A673 (cell line): ENCODE results near the gene MCF2L2. TPM values are rescaled to one million over a fixed set of nuclear protein-coding genes. Genes with fewer than 3 reads are reported as not detected.
"Not testable (repeated sequence)": the region's sequence is repeated elsewhere in the genome, so short reads cannot be mapped to it uniquely, and the experiment has no call there.

Experiments used
- BruUV-seq: library from RNA; stranded (reverse); fragments of 400-500 nt; replicated peaks from 2 replicates; lab custom pipeline; 2021; lab: Mats Ljungman, UMichigan
- CTCF ChIA-PET: fragments of 300-600 bp; sonication (Branson Sonifier 250); formaldehyde crosslinking; loops from one replicate; lab custom pipeline; 2022; ENCODE audit warnings: antibody characterized with exemption; lab: Charles Lee
- POLR2A ChIA-PET: fragments of 300-600 bp; sonication (Branson Sonifier 250); formaldehyde crosslinking; loops from one replicate; lab custom pipeline; 2022; ENCODE audit warnings: antibody characterized with exemption; ENCODE audit not compliant: low non-redundant PET; lab: Charles Lee
- DNase-seq: peaks from one replicate; pipeline ENCODE4 v3.0.0-alpha.2; 2015; ENCODE audit warnings: low spot score
- H3K27ac ChIP-seq: fragments of 200-600 bp; sonication (generic); 2 replicates; pipeline ENCODE4 v1.5.1; 2016; ENCODE audit warnings: mixed run types, low read depth, mild to moderate bottlenecking, mixed read lengths, antibody characterized with exemption, low read length; ENCODE audit not compliant: poor library complexity, severe bottlenecking
- H3K27me3 ChIP-seq: fragments of 200-600 bp; sonication (generic); replicated peaks from 2 replicates; pipeline ENCODE4 v1.6.1; 2017; ENCODE audit warnings: mixed run types, low read depth, mild to moderate bottlenecking, mixed read lengths, antibody characterized with exemption, low read length; ENCODE audit not compliant: insufficient read depth, poor library complexity
- H3K36me3 ChIP-seq: fragments of 200-600 bp; sonication (generic); 2 replicates; pipeline ENCODE4 v1.6.1; 2016; ENCODE audit warnings: mixed run types, mild to moderate bottlenecking, mixed read lengths, antibody characterized with exemption, low read length; ENCODE audit not compliant: insufficient read depth, poor library complexity, severe bottlenecking
- H3K4me1 ChIP-seq: fragments of 200-600 bp; sonication (generic); 2 replicates; pipeline ENCODE4 v1.6.1; 2017; ENCODE audit warnings: mixed run types, mild to moderate bottlenecking, mixed read lengths, antibody characterized with exemption, low read length; ENCODE audit not compliant: insufficient read depth, poor library complexity, severe bottlenecking
- H3K4me3 ChIP-seq: fragments of 200-600 bp; sonication (generic); 2 replicates; pipeline ENCODE4 v1.5.1; 2016; ENCODE audit warnings: low read depth, mixed run types, mild to moderate bottlenecking, mixed read lengths, low read length; ENCODE audit not compliant: poor library complexity, severe bottlenecking
- H3K9me3 ChIP-seq: fragments of 200-600 bp; sonication (generic); 2 replicates; pipeline ENCODE4 v1.6.1; 2016; ENCODE audit warnings: mixed run types, low read depth, mild to moderate bottlenecking, mixed read lengths, antibody characterized with exemption, low read length; ENCODE audit not compliant: poor library complexity, severe bottlenecking
- EZH2 ChIP-seq: fragments of 200-600 bp; sonication (generic); IDR thresholded peaks from 2 replicates; pipeline ENCODE4 v1.6.1; 2017; ENCODE audit warnings: borderline replicate concordance, low read depth, mild to moderate bottlenecking, mixed read lengths, antibody characterized with exemption, low read length; ENCODE audit not compliant: poor library complexity, severe bottlenecking
- intact Hi-C: fragments of 100-400 bp; cut with micrococcal nuclease; formaldehyde crosslinking; loops from one replicate; pipeline ENCODE4 v1.10.0; 2022; ENCODE audit not compliant: unreplicated experiment
- total RNA-seq: library from RNA; stranded (reverse); gene quantifications from 2 replicates; pipeline ENCODE4 v1.2.3, GENCODE V29; 2021
- TF ChIP-seq, protein P1 (sequence below): fragments of 300-800, 200-600 bp; sonication (generic); conservative IDR thresholded peaks from 2 replicates; pipeline ENCODE4 v1.5.1; 2017; ENCODE audit warnings: low read depth, mild to moderate bottlenecking, antibody characterized with exemption, low read length, moderate library complexity, mixed read lengths

MCF2L2 gene
- total RNA-seq, 1 experiment from 2014 or later, result not detected

DNA sequence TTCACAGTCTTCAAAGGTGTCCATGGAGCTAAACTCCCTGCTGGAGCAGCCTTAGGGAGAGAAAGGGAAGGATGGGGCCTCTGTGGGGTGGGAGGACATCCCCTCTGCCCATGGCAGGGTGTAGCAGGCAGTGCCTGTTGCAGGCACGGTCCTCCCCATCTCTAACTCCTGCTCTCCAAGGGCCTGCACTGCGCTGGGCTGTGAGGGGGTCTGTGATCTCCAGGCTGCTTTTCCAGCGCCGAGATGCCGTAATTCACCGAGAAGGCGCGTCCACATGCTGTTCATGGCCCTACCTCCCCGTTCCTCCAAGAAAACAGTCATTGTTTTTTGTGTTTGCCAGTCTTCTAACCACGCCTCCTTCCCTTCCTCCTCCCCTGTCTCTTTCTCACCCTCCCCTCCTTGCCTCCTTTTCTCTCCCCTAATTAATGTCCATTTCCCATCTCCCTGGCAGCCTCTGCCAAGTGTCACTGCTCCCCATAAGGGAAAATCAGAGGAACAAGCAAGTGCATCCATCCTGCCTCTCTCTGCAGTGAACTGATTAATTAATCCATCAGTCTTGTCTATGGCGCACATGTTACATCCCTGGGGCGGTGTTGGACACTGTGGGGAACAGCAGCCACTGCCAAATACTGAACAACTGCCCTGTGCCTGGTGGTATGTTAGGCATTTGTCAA, 248.2 kb downstream of the MCF2L2 start:
- Histone ChIP-seq H3K9me3 (no peaks in the 10 kb centered on the region), H3K27me3 (peaks cover 2% of the 10 kb centered on the region), H3K4me3 (no peak overlapping the region), H3K27ac (no peak overlapping the region), H3K36me3 (no peaks in the 10 kb centered on the region), H3K4me1 (peaks cover 3% of the 10 kb centered on the region)
- intact Hi-C loops, result loop anchor here (5.0 to 10.0 kb wide), 2 partner anchors 58 to 465 kb away; no protein-coding TSS in a partner anchor
- TF ChIP-seq EZH2, result no peak
- TF ChIP-seq, protein P1, sequence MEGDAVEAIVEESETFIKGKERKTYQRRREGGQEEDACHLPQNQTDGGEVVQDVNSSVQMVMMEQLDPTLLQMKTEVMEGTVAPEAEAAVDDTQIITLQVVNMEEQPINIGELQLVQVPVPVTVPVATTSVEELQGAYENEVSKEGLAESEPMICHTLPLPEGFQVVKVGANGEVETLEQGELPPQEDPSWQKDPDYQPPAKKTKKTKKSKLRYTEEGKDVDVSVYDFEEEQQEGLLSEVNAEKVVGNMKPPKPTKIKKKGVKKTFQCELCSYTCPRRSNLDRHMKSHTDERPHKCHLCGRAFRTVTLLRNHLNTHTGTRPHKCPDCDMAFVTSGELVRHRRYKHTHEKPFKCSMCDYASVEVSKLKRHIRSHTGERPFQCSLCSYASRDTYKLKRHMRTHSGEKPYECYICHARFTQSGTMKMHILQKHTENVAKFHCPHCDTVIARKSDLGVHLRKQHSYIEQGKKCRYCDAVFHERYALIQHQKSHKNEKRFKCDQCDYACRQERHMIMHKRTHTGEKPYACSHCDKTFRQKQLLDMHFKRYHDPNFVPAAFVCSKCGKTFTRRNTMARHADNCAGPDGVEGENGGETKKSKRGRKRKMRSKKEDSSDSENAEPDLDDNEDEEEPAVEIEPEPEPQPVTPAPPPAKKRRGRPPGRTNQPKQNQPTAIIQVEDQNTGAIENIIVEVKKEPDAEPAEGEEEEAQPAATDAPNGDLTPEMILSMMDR, result no peak
- ChIA-PET CTCF (no interaction called here), POLR2A (no interaction called here)
- BruUV-seq, result no TSS peak
- DNase-seq, result no peak

DNA sequence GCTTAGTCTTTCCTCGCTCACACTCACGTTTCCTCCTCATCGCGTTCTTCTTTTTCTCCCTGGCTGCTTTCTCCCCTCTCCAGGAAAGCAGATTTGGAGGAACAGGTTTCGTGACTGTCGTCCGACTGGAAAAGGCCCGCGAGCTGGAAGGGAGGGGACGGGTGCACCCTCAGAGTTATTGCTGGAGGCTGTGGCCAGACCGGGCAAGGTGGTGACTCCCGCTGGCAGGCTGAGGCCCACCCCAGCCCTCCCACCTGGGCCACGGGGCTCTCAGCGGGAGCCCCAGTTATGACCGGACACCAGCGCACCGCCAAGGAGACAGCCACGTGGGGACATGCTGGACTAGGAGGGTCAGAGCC, 248.9 kb downstream of the MCF2L2 start:
- H3K27ac ChIP-seq, H3K27me3 ChIP-seq, H3K4me1 ChIP-seq, H3K36me3 ChIP-seq, DNase-seq, POLR2A ChIA-PET, BruUV-seq, H3K9me3 ChIP-seq: not testable (repeated sequence)
- intact Hi-C loops, result loop anchor here (1.0 kb wide), 1 partner anchor 26 kb away; no protein-coding TSS in a partner anchor
- peak overlapping the region; percentile 45 for H3K4me3 ChIP-seq
- CTCF ChIA-PET, result interaction anchor here (1.3 to 1.5 kb wide), 2 partner anchors 57 to 203 kb away, joined by 5 to 6 read pairs; no protein-coding TSS in a partner anchor

DNA sequence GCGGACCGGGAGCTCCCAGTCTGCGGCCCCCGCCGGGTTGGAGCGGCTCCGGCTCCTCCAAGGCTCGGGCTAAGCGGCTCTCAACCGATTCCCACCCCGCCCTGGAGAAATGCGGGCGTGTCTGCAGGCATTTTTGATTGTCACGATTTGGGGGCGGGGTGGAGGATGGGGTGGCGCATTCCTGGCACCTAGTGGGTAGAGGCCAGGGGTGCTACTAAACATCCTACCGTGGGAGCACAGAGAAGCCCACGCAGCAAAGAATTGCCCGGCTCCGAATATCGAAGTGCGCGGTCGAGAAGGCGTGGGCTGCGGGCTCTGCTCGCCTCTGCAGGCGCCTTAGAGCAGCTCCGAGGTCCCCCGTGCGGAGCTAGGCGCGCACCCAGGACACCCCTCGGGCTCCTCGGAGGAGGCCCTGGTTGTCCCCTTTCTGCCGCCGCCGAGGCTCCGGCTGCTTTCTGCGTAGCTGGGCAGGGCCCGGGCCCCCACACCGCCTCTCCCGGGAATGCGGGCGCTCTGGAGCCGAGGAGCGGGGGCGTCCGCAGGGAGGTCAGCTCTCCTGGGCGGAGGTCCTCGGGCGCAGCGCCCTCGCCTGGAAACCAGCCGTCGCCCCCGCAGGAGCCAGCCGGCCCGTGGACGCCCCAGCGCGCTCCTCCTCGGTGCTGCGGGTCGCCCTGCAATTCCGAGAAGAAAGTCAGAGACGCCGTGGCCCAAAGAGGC, 249.4 kb downstream of the MCF2L2 start:
- DNase-seq, result peak; percentile 72
- no peaks in the 10 kb centered on the region for H3K36me3 ChIP-seq
- peaks cover 2% of the 10 kb centered on the region for H3K27me3 ChIP-seq
- ChIA-PET POLR2A (interaction anchor here (0.5 kb wide), 1 partner anchor 13 kb away, joined by 3 read pairs; no protein-coding TSS in a partner anchor), CTCF (interaction anchor here (0.6 to 1.5 kb wide), 3 partner anchors 45 to 204 kb away, joined by 3 to 6 read pairs (median 5); no protein-coding TSS in a partner anchor)
- no peaks in the 10 kb centered on the region for H3K4me1 ChIP-seq
- no peak overlapping the region for H3K27ac ChIP-seq
- peak overlapping the region; percentile 45 for H3K4me3 ChIP-seq
- no peak for TF ChIP-seq EZH2
- TF ChIP-seq, protein P1, result peak; percentile 28; the same call in 1 of the 2 replicates
- intact Hi-C loops, result loop anchor here (1.0 kb wide), 1 partner anchor 26 kb away; no protein-coding TSS in a partner anchor
- no TSS peak for BruUV-seq
- no peaks in the 10 kb centered on the region for H3K9me3 ChIP-seq
